Keratinocyte (primary cell): ENCODE data around the gene CRP.
"Not testable (repeated sequence)": the region's sequence is repeated elsewhere in the genome, so short reads cannot be mapped to it uniquely, and the experiment has no call there.

Experiments
- EZH2 ChIP-seq: IDR thresholded peaks from one replicate; pipeline ENCODE4 v1.6.1; 2012; ENCODE audit warnings: inconsistent platforms, mild to moderate bottlenecking, low read length, moderate library complexity
- TF ChIP-seq, protein P1 (sequence below), 3 experiments: IDR thresholded peaks in 1 of 3; conservative IDR thresholded peaks in 1 of 3; optimal IDR thresholded peaks in 1 of 3; 2 replicates in 2 of 3; 3 replicates in 1 of 3; pipeline versions ENCODE3 to v1.5.1; 2011; ENCODE audit warnings: low read length in 3 of 3, mild to moderate bottlenecking in 3 of 3, moderate library complexity in 2 of 3, control low read depth in 1 of 3, inconsistent platforms in 1 of 3; ENCODE audit not compliant: insufficient read depth in 2 of 3; ENCODE audit errors: extremely low read depth in 1 of 3

DNA sequence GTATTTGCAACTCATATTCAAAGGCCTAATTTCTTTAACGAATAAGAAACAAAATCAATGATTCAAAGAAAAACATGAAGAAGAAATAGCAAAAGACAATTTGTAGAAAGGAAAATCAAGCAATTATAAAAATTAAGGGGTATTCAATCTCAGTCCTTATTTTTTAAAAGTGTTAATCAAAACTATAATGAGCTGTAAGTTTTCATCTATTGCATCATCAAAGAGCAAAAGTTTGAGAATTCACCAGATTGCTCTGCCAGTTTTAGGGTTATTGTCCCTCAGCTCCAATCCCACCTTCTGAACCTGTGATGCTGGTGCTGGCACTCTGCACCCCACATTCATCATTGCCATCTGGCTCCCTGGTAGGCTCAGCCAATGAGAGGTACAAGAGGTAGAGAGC lies 42.0 kb downstream of the CRP start:
- TF ChIP-seq, protein P1, sequence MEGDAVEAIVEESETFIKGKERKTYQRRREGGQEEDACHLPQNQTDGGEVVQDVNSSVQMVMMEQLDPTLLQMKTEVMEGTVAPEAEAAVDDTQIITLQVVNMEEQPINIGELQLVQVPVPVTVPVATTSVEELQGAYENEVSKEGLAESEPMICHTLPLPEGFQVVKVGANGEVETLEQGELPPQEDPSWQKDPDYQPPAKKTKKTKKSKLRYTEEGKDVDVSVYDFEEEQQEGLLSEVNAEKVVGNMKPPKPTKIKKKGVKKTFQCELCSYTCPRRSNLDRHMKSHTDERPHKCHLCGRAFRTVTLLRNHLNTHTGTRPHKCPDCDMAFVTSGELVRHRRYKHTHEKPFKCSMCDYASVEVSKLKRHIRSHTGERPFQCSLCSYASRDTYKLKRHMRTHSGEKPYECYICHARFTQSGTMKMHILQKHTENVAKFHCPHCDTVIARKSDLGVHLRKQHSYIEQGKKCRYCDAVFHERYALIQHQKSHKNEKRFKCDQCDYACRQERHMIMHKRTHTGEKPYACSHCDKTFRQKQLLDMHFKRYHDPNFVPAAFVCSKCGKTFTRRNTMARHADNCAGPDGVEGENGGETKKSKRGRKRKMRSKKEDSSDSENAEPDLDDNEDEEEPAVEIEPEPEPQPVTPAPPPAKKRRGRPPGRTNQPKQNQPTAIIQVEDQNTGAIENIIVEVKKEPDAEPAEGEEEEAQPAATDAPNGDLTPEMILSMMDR (optimal IDR thresholded peaks at IDR 0.05 in 1 of 3, IDR thresholded peaks at IDR 0.05 in 1 of 3, conservative IDR thresholded peaks at IDR 0.05 in 1 of 3; ENCODE audit: extremely low read depth in 1 of 3, insufficient read depth in 2 of 3, low read length in 3 of 3), result not testable (repeated sequence)
- TF ChIP-seq EZH2, result not testable (repeated sequence)
